HG02759 (cell line): ENCODE results near the gene GJC3.
A peak's percentile ranks its signal among the peaks of the same experiment; 100 is the strongest.
"Not testable (repeated sequence)": the region's sequence is repeated elsewhere in the genome, so short reads cannot be mapped to it uniquely, and the experiment has no call there.

ENCODE experiments used
- ATAC-seq: cut with Tn5 transposase; IDR thresholded peaks from one replicate; pipeline ENCODE4 v1.9.1; 2021; ENCODE audit warnings: mild to moderate bottlenecking, moderate library complexity; ENCODE audit not compliant: unreplicated experiment

GJC3 gene

GRCh38 chr7:99930376-99930775, 956 bp upstream of the GJC3 start:
- ATAC-seq: no peak

GRCh38 chr7:99929730-99930053, 272 bp upstream of the GJC3 start:
- no peak for ATAC-seq

- ATAC-seq: no peak
These were observed 1.2 kb downstream of the GJC3 start for GRCh38 chr7:99928188-99928587.

- ATAC-seq: no peak
These were observed 1.9 kb downstream of the GJC3 start for GRCh38 chr7:99927536-99927935.

- ATAC-seq: no peak
These were observed 3.1 kb downstream of the GJC3 start for GRCh38 chr7:99926321-99926720.

GRCh38 chr7:99923200-99923599, 6.2 kb downstream of the GJC3 start:
- no peak for ATAC-seq

GRCh38 chr7:99920149-99920548, 9.3 kb downstream of the GJC3 start:
- no peak for ATAC-seq

GRCh38 chr7:99919814-99920112, 9.7 kb downstream of the GJC3 start:
- ATAC-seq: no peak

GRCh38 chr7:99918959-99919813, 10.2 kb downstream of the GJC3 start, which contains the start of gene TRIM4:
TRIM4 (minus strand) TSS chr7:99919530; CDS start chr7:99919401, 129 bp downstream.
- peak; percentile 99 for ATAC-seq

- ATAC-seq: no peak
These were observed 18.4 kb downstream of the GJC3 start for GRCh38 chr7:99910976-99911375.

GRCh38 chr7:99901581-99901980, 27.8 kb downstream of the GJC3 start:
- ATAC-seq: no peak

- ATAC-seq: no peak
These were observed 29.4 kb downstream of the GJC3 start for GRCh38 chr7:99899830-99900519.

GRCh38 chr7:99898836-99899235, 30.6 kb downstream of the GJC3 start:
- no peak for ATAC-seq

- ATAC-seq: no peak
These were observed 31.4 kb downstream of the GJC3 start for GRCh38 chr7:99898023-99898357.

- no peak for ATAC-seq
These were observed 31.9 kb downstream of the GJC3 start for GRCh38 chr7:99897322-99898022.

- no peak for ATAC-seq
These were observed 34.7 kb downstream of the GJC3 start for GRCh38 chr7:99894738-99895137.

GRCh38 chr7:99893280-99893679, 36.1 kb downstream of the GJC3 start:
- no peak for ATAC-seq

- ATAC-seq: not testable (repeated sequence)
These were observed 39.1 kb downstream of the GJC3 start for GRCh38 chr7:99890348-99890747.

GRCh38 chr7:99888366-99888765, 41.1 kb downstream of the GJC3 start:
- ATAC-seq: not testable (repeated sequence)

- no peak for ATAC-seq
These were observed 48.0 kb downstream of the GJC3 start for GRCh38 chr7:99881370-99881769.

- ATAC-seq: no peak
These were observed 52.5 kb downstream of the GJC3 start, which contains the start of gene OR2AE1 for GRCh38 chr7:99876933-99877332. OR2AE1 (minus strand) TSS chr7:99877033; CDS start chr7:99877033, 0 bp downstream.

GRCh38 chr7:99876491-99876890, 52.9 kb downstream of the GJC3 start:
- no peak for ATAC-seq
